Motor neuron (in vitro differentiated cells): ENCODE data around the gene CCDC197. TPM values are rescaled to one million over a fixed set of nuclear protein-coding genes. Genes with fewer than 3 reads are reported as not detected.

Experiments
- ATAC-seq, 8 experiments: fragments of 200-7000 bp; cut with Tn5 transposase; replicated peaks in 6 of 8; 2 replicates each; pipeline ENCODE4 v1.8.0; 2021; ENCODE audit warnings: mild to moderate bottlenecking in 8 of 8, moderate library complexity in 8 of 8
- H3K27ac ChIP-seq, 2 donors: fragments of 250-450 bp; sonication (Bioruptor Pico); 2 replicates each; pipeline ENCODE4 v1.9.0; 2021; ENCODE audit warnings: antibody characterized with exemption in 2 of 2, mild to moderate bottlenecking in 2 of 2, moderate library complexity in 1 of 2
- H3K4me1 ChIP-seq, 2 donors: fragments of 250-450 bp; sonication (Bioruptor Pico); replicated peaks in 1 of 2; 2 replicates each; pipeline ENCODE4 v1.6.1; 2021; ENCODE audit warnings: antibody characterized with exemption in 2 of 2, mild to moderate bottlenecking in 2 of 2, moderate library complexity in 1 of 2
- H3K4me3 ChIP-seq, 5 donors: fragments of 250-450 bp; sonication (Bioruptor Pico); 2 replicates each; pipeline ENCODE4 v1.9.0; 2021; ENCODE audit warnings: antibody characterized with exemption in 5 of 5, mild to moderate bottlenecking in 5 of 5, moderate library complexity in 4 of 5
- WGBS, 10 experiments: fragments of 450-650 bp; shearing (Covaris generic); methylation state at CpG; one replicate each; pipeline ENCODE4 v1.0.0; 2022; 5-methylcytosine and 5-hydroxymethylcytosine counted together
- in situ Hi-C, 9 experiments: fragments of 400-800 bp; cut with MboI; loops; one replicate each; pipeline ENCODE4 v1.15.0; 2021; ENCODE audit warnings: low sequenced_read_pairs in 9 of 9, low pct_unique_long_range_greater_than_20kb in 2 of 9; ENCODE audit not compliant: unreplicated experiment in 9 of 9
- total RNA-seq, 8 experiments: library from RNA; unstranded; fragments of 300-600 nt; gene quantifications; 2 replicates each; pipeline versions ENCODE4 v1.2.3 to v1.2.4, GENCODE V29; 2022

The CCDC197 gene
- total RNA-seq, 8 experiments from 2014 or later: 0.08 to 0.66 TPM; not detected in 6

GRCh38 chr14:93956514-93957332, 40.4 kb upstream of the CCDC197 start:
- WGBS, 10 experiments: 30 to 61% (median 57%) methylated on average over 1 to 3 of the region's 14 CpGs; no CpG with 5 or more reads in 6 of the 10 experiments
- ATAC-seq: no peak
- peaks cover 22 to 40% of the 10 kb centered on the region in 2 donors for H3K4me1 ChIP-seq

GRCh38 chr14:93957333-93957710, 39.8 kb upstream of the CCDC197 start:
- Histone ChIP-seq H3K27ac (no peak overlapping the region), H3K4me3 (no peak overlapping the region), H3K4me1 (peaks cover 22 to 40% of the 10 kb centered on the region in 2 donors)
- in situ Hi-C loops: no loop called here
- 50 to 94% (median 80%) methylated on average over 1 to 5 of the region's 7 CpGs; no CpG with 5 or more reads in 6 of the 10 experiments for WGBS, 10 experiments
- ATAC-seq: no peak

More at GRCh38 chr14:93956514-93957332, 40.4 kb upstream of the CCDC197 start:
- Histone ChIP-seq H3K4me3 (no peak overlapping the region), H3K27ac (no peak overlapping the region)
- in situ Hi-C loops: no loop called here

GRCh38 chr14:93957751-93958566, 39.1 kb upstream of the CCDC197 start:
- no peak for ATAC-seq
- 91 to 100% (median 96%) methylated on average over 1 to 7 of the region's 16 CpGs; no CpG with 5 or more reads in 3 of the 10 experiments for WGBS, 10 experiments
- Histone ChIP-seq H3K4me1 (peaks cover 22 to 40% of the 10 kb centered on the region in 2 donors), H3K27ac (no peak overlapping the region), H3K4me3 (no peak overlapping the region)
- in situ Hi-C loops: no loop called here

GRCh38 chr14:93958567-93959238, 38.4 kb upstream of the CCDC197 start:
- Histone ChIP-seq H3K4me3 (no peak overlapping the region), H3K4me1 (peaks cover 24 to 42% of the 10 kb centered on the region in 2 donors), H3K27ac (no peak overlapping the region)
- in situ Hi-C loops: no loop called here
- 55 to 100% (median 83%) methylated on average over 1 to 5 of the region's 7 CpGs; no CpG with 5 or more reads in 1 of the 10 experiments for WGBS, 10 experiments
- ATAC-seq: no peak

- peak; percentile 84 to 93 (median 90) for ATAC-seq
- in situ Hi-C loops: no loop called here
- Histone ChIP-seq H3K4me1 (peaks cover 24 to 45% of the 10 kb centered on the region in 2 donors), H3K4me3 (no peak overlapping the region), H3K27ac (no peak overlapping the region)
- 3 to 100% (median 78%) methylated on average over 1 to 9 of the region's 23 CpGs; no CpG with 5 or more reads in 2 of the 10 experiments for WGBS, 10 experiments
Observed at GRCh38 chr14:93959239-93960107, 37.6 kb upstream of the CCDC197 start.

GRCh38 chr14:93960108-93960475, 37.0 kb upstream of the CCDC197 start:
- in situ Hi-C loops: no loop called here
- Histone ChIP-seq H3K27ac (no peak overlapping the region), H3K4me1 (peaks cover 24 to 45% of the 10 kb centered on the region in 2 donors), H3K4me3 (no peak overlapping the region)
- ATAC-seq: no peak

- 80 to 100% (median 95%) methylated on average over 1 to 3 of the region's 3 CpGs; no CpG with 5 or more reads in 6 of the 10 experiments for WGBS, 10 experiments
- H3K4me3 ChIP-seq: no peak overlapping the region
- peaks cover 24 to 45% of the 10 kb centered on the region in 2 donors for H3K4me1 ChIP-seq
- no peak overlapping the region for H3K27ac ChIP-seq
- no peak for ATAC-seq
- in situ Hi-C loops: no loop called here
Observed at GRCh38 chr14:93960774-93961438, 36.2 kb upstream of the CCDC197 start.

- WGBS, 10 experiments: 59 to 100% (median 90%) methylated on average over 1 to 5 of the region's 8 CpGs; no CpG with 5 or more reads in 4 of the 10 experiments
- H3K27ac ChIP-seq: no peak overlapping the region
- peaks cover 24 to 41% of the 10 kb centered on the region in 2 donors for H3K4me1 ChIP-seq
- H3K4me3 ChIP-seq: no peak overlapping the region
- in situ Hi-C loops: no loop called here
- no peak for ATAC-seq
Observed at GRCh38 chr14:93961620-93962019, 35.5 kb upstream of the CCDC197 start.

- Histone ChIP-seq H3K4me3 (no peak overlapping the region), H3K4me1 (peaks cover 16 to 30% of the 10 kb centered on the region in 2 donors), H3K27ac (no peak overlapping the region)
- in situ Hi-C loops: no loop called here
- ATAC-seq: no peak
- WGBS, 10 experiments: 60 to 90% (median 82%) methylated on average over 1 to 7 of the region's 16 CpGs; no CpG with 5 or more reads in 2 of the 10 experiments
Observed at GRCh38 chr14:93962701-93963601, 34.1 kb upstream of the CCDC197 start.

GRCh38 chr14:93963692-93964091, 33.4 kb upstream of the CCDC197 start:
- no peak overlapping the region for H3K27ac ChIP-seq
- ATAC-seq: no peak
- H3K4me1 ChIP-seq: peaks cover 9 to 26% of the 10 kb centered on the region in 2 donors
- in situ Hi-C loops: no loop called here
- WGBS, 10 experiments: 69 to 94% (median 81%) methylated on average over 2 to 4 of the region's 4 CpGs; no CpG with 5 or more reads in 2 of the 10 experiments
- H3K4me3 ChIP-seq: no peak overlapping the region

GRCh38 chr14:93964281-93964680, 32.8 kb upstream of the CCDC197 start:
- in situ Hi-C loops: no loop called here
- WGBS, 10 experiments: 71 to 94% (median 86%) methylated on average over 1 to 8 of the region's 10 CpGs; no CpG with 5 or more reads in 5 of the 10 experiments
- Histone ChIP-seq H3K4me1 (peaks cover 6 to 21% of the 10 kb centered on the region in 2 donors), H3K27ac (no peak overlapping the region), H3K4me3 (no peak overlapping the region)
- ATAC-seq: no peak
